PC-9 (cell line): Measurements from ENCODE around the gene MAK. TPM values are rescaled to one million over a fixed set of nuclear protein-coding genes. Genes with fewer than 3 reads are reported as not detected.

Source experiments
- BruUV-seq: library from RNA; stranded (reverse); fragments of 400-500 nt; replicated peaks from 2 replicates; lab custom pipeline; 2021; lab: Mats Ljungman, UMichigan
- CTCF ChIA-PET: fragments of 300-600 bp; sonication (Branson Sonifier 250); formaldehyde crosslinking; loops from one replicate; lab custom pipeline; 2022; ENCODE audit warnings: antibody characterized with exemption; lab: Charles Lee
- POLR2A ChIA-PET: fragments of 300-600 bp; sonication (Branson Sonifier 250); formaldehyde crosslinking; loops from one replicate; lab custom pipeline; 2022; ENCODE audit warnings: antibody characterized with exemption; ENCODE audit not compliant: unreplicated experiment; lab: Charles Lee
- DNase-seq, 2 experiments: peaks; one replicate each; pipeline versions ENCODE4 v3.0.0 to v3.0.0-alpha.2; 2015 to 2022; ENCODE audit warnings: mixed read lengths in 1 of 2
- H2AFZ ChIP-seq: fragments of 200-600 bp; sonication (generic); 2 replicates; pipeline ENCODE4 v1.8.1; 2017; ENCODE audit warnings: antibody characterized with exemption
- H3F3A ChIP-seq: fragments of 200-600 bp; sonication (generic); 2 replicates; pipeline ENCODE4 v1.8.1; 2017; ENCODE audit warnings: antibody characterized with exemption, mild to moderate bottlenecking, low read depth; ENCODE audit not compliant: insufficient read depth
- H3K27ac ChIP-seq: fragments of 200-600 bp; sonication (generic); 2 replicates; pipeline ENCODE4 v1.6.1; 2016; ENCODE audit warnings: mixed run types
- H3K27me3 ChIP-seq: fragments of 200-600 bp; sonication (generic); 2 replicates; pipeline ENCODE4 v1.6.1; 2016; ENCODE audit warnings: low read depth, mixed run types; ENCODE audit not compliant: insufficient read depth
- H3K36me3 ChIP-seq: fragments of 200-600 bp; sonication (generic); 2 replicates; pipeline ENCODE4 v1.6.1; 2016; ENCODE audit warnings: low read depth, mixed run types
- H3K4me1 ChIP-seq: fragments of 200-600 bp; sonication (generic); replicated peaks from 2 replicates; pipeline ENCODE4 v1.6.1; 2016; ENCODE audit warnings: mixed run types; ENCODE audit not compliant: insufficient read depth
- H3K4me2 ChIP-seq: fragments of 200-600 bp; sonication (generic); 2 replicates; pipeline ENCODE4 v1.6.1; 2017; ENCODE audit warnings: mixed run types
- H3K4me3 ChIP-seq: fragments of 200-600 bp; sonication (generic); 2 replicates; pipeline ENCODE4 v1.6.1; 2016; ENCODE audit warnings: mixed run types
- H3K79me2 ChIP-seq: fragments of 200-600 bp; sonication (generic); 2 replicates; pipeline ENCODE4 v1.6.1; 2017; ENCODE audit warnings: low read depth, mixed run types
- H3K9me2 ChIP-seq: fragments of 200-600 bp; sonication (generic); 2 replicates; pipeline ENCODE4 v1.8.1; 2017; ENCODE audit warnings: mild to moderate bottlenecking; ENCODE audit not compliant: insufficient read depth
- H3K9me3 ChIP-seq: fragments of 200-600 bp; sonication (generic); 2 replicates; pipeline ENCODE4 v1.8.1; 2016; ENCODE audit warnings: low read depth; ENCODE audit not compliant: insufficient read depth
- H4K20me1 ChIP-seq: fragments of 200-600 bp; sonication (generic); 2 replicates; pipeline ENCODE4 v1.8.1; 2017; ENCODE audit not compliant: insufficient read depth
- EZH2 ChIP-seq: fragments of 200-600 bp; sonication (generic); IDR thresholded peaks from 2 replicates; pipeline ENCODE4 v1.8.0; 2017; ENCODE audit warnings: antibody characterized with exemption, low read depth
- intact Hi-C: fragments of 100-400 bp; cut with micrococcal nuclease; formaldehyde crosslinking; loops from one replicate; pipeline ENCODE4 v1.10.0; 2022; ENCODE audit not compliant: unreplicated experiment
- total RNA-seq: library from RNA; stranded (reverse); gene quantifications from 2 replicates; pipeline ENCODE4 v1.2.3, GENCODE V29; 2021
- TF ChIP-seq, protein P1 (sequence below): fragments of 200-600 bp; sonication (generic); conservative IDR thresholded peaks from 2 replicates; pipeline ENCODE4 v1.6.1; 2017; ENCODE audit warnings: mixed run types, antibody characterized with exemption, mild to moderate bottlenecking, moderate library complexity

Gene MAK
- total RNA-seq, 1 experiment from 2014 or later, result 1.6 TPM

DNA sequence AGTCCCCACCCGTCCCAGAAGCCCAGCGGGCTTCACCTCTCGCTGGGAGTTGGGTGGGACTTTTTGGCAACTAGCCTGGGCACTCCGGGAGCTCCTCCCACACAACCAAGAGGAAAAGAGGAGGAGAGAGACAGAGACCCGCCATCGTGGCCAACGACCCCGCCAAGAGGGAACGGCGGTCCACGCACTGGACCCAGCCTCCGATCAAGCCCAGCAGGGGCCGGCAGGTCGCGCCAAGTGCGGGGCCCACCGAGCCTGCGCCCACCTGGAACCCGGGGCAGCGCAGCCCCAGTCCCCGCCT is 118.4 kb downstream of the MAK start:
- POLR2A ChIA-PET, result interaction anchor here (0.6 to 0.7 kb wide), 2 partner anchors 190 to 694 kb away, joined by 4 to 9 read pairs; no protein-coding TSS in a partner anchor
- TF ChIP-seq EZH2, result no peak
- TF ChIP-seq, protein P1, sequence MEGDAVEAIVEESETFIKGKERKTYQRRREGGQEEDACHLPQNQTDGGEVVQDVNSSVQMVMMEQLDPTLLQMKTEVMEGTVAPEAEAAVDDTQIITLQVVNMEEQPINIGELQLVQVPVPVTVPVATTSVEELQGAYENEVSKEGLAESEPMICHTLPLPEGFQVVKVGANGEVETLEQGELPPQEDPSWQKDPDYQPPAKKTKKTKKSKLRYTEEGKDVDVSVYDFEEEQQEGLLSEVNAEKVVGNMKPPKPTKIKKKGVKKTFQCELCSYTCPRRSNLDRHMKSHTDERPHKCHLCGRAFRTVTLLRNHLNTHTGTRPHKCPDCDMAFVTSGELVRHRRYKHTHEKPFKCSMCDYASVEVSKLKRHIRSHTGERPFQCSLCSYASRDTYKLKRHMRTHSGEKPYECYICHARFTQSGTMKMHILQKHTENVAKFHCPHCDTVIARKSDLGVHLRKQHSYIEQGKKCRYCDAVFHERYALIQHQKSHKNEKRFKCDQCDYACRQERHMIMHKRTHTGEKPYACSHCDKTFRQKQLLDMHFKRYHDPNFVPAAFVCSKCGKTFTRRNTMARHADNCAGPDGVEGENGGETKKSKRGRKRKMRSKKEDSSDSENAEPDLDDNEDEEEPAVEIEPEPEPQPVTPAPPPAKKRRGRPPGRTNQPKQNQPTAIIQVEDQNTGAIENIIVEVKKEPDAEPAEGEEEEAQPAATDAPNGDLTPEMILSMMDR, result no peak
- H2AFZ ChIP-seq, result peak overlapping the region; percentile 77

DNA sequence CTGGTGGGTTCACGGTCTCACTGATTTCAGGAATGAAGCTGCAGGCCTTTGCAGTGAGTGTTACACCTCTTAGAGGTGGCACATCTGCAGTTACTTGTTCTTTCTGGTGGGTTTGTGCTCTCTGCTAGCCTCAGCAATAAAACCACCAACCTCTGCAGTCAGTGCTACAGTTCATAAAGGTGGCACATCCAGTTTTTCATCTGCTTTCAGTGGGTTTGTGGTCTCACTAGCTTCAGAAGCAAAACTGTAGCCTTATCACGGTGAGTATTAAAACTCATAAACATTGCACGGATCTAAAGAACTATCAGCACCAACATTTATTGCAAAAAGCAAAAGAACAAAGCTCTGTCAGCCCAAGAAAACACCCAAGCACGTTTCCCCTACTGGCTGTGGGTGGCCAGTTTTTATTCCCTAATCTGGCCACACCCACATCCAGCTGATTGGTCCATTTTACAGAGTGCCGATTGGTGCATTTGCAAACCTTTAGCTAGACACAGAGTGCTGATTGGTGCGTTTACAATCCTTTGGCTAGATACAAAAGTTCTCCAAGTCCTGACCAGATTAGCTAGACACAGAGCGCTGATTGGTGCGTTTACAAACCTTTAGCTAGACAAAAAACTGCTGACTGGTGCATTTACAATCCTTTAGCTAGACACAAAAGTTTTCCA is 118.9 kb downstream of the MAK start:
- H3K27me3 ChIP-seq, result no peaks in the 10 kb centered on the region
- no peaks in the 10 kb centered on the region for H3K36me3 ChIP-seq
- H3F3A ChIP-seq, result peaks cover 10% of the 10 kb centered on the region; the same call in 1 of the 2 replicates
- H3K79me2 ChIP-seq, result peaks cover 12% of the 10 kb centered on the region
- peak overlapping the region; percentile 57; the same call in 1 of the 2 replicates for H3K4me2 ChIP-seq
- 0 out of 2 replicates have a peak, but pooled peaks cover 10% of the 10 kb centered on the region for H3K4me1 ChIP-seq
- peak in 1 of 2 experiments; percentile 69 for DNase-seq
- POLR2A ChIA-PET, result interaction anchor here (0.6 to 0.7 kb wide), 2 partner anchors 189 to 693 kb away, joined by 4 to 9 read pairs; no protein-coding TSS in a partner anchor
- no peaks in the 10 kb centered on the region for H3K9me2 ChIP-seq
- intact Hi-C loops, result no loop called here
- no peaks in the 10 kb centered on the region for H4K20me1 ChIP-seq
- no peak for TF ChIP-seq EZH2
- TF ChIP-seq, protein P1, result no peak
- H3K4me3 ChIP-seq, result peak overlapping the region; percentile 53; the same call in 1 of the 2 replicates
- no peak overlapping the region for H3K27ac ChIP-seq
- H3K9me3 ChIP-seq, result no peaks in the 10 kb centered on the region
- CTCF ChIA-PET, result no interaction called here
- H2AFZ ChIP-seq, result peak overlapping the region; percentile 77; the same call in 1 of the 2 replicates
- TSS peak; percentile 28 for BruUV-seq

More for the DNA sequence above, 118.4 kb downstream of the MAK start:
- intact Hi-C loops, result loop anchor here (10.0 kb wide), 1 partner anchor 205 kb away; no protein-coding TSS in a partner anchor
- Histone ChIP-seq H4K20me1 (no peaks in the 10 kb centered on the region), H3K4me2 (peak overlapping the region; percentile 57; the same call in 1 of the 2 replicates), H3K4me3 (peak overlapping the region; percentile 53), H3K79me2 (peaks cover 14% of the 10 kb centered on the region), H3K9me3 (no peaks in the 10 kb centered on the region), H3F3A (peaks cover 10% of the 10 kb centered on the region; the same call in 1 of the 2 replicates), H3K9me2 (no peaks in the 10 kb centered on the region), H3K36me3 (no peaks in the 10 kb centered on the region), H3K27me3 (no peaks in the 10 kb centered on the region), H3K4me1 (0 out of 2 replicates have a peak, but pooled peaks cover 10% of the 10 kb centered on the region), H3K27ac (no peak overlapping the region)
- no peak for DNase-seq
- CTCF ChIA-PET, result no interaction called here
- no TSS peak for BruUV-seq

DNA sequence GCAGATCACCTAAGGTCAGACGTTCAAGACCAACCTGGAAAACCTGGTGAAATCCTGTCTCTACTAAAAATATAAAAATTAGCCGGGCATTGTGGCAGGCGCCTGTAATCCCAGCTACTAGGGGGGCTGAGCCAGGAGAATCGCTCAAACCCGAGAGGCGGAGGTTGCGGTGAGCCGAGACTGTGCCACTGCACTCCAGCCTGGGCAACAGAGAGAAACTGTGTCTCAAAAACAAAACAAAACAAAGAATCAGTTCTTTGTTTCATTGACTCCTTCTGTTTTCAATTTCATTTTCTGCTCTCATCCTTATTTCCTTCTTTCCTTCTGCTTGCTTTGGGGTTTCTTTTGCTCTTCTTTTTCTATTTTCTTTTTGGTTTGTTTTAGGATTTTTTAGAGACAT is 124.4 kb downstream of the MAK start:
- no peaks in the 10 kb centered on the region for H3K9me2 ChIP-seq
- H4K20me1 ChIP-seq, result no peaks in the 10 kb centered on the region
- DNase-seq, result no peak
- H3K4me1 ChIP-seq, result no peaks in the 10 kb centered on the region
- no peaks in the 10 kb centered on the region for H3K36me3 ChIP-seq
- TF ChIP-seq EZH2, result no peak
- TF ChIP-seq, protein P1, result no peak
- H3K79me2 ChIP-seq, result no peaks in the 10 kb centered on the region
- intact Hi-C loops, result no loop called here
- H3K4me2 ChIP-seq, result no peak overlapping the region
- H3K27ac ChIP-seq, result no peak overlapping the region
- H2AFZ ChIP-seq, result no peak overlapping the region
- no peak overlapping the region for H3K4me3 ChIP-seq
- no TSS peak for BruUV-seq
- H3K9me3 ChIP-seq, result no peaks in the 10 kb centered on the region
- H3K27me3 ChIP-seq, result no peaks in the 10 kb centered on the region
- H3F3A ChIP-seq, result no peaks in the 10 kb centered on the region
- ChIA-PET POLR2A (no interaction called here), CTCF (interaction anchor here (0.6 kb wide), 1 partner anchor 55 kb away, joined by 3 read pairs; no protein-coding TSS in a partner anchor)

Other genes starting within 250 kb of the MAK start
- gene C6orf52, start 143.9 kb downstream of the MAK start, total RNA-seq, result 6.1 and 6.2 TPM in 2 replicates
- 14.3 and 15.2 TPM in 2 replicates for gene PAK1IP1, start 143.6 kb downstream of the MAK start, total RNA-seq
- 154 and 166 TPM in 2 replicates for gene TMEM14C, start 115.5 kb downstream of the MAK start, total RNA-seq
- 139 and 168 TPM in 2 replicates for gene TMEM14B, start 90.7 kb downstream of the MAK start, total RNA-seq
- gene GCM2, start 43.5 kb upstream of the MAK start, total RNA-seq, result not detected in 2 replicates
- gene SYCP2L, start 48.5 kb upstream of the MAK start, total RNA-seq, result 12.6 and 15.7 TPM in 2 replicates
- 0.23 and 0.41 TPM in 2 replicates for gene ELOVL2, start 205.8 kb upstream of the MAK start, total RNA-seq